ENCODE results near the gene OR2T4. TPM values are rescaled to one million over a fixed set of nuclear protein-coding genes. Genes with fewer than 3 reads are reported as not detected.

OR2T4 gene
- polyA plus RNA-seq, 1 donor (not counting 4 experiments of a cell fraction or from before 2014, with no cell fraction given): not detected

DNA sequence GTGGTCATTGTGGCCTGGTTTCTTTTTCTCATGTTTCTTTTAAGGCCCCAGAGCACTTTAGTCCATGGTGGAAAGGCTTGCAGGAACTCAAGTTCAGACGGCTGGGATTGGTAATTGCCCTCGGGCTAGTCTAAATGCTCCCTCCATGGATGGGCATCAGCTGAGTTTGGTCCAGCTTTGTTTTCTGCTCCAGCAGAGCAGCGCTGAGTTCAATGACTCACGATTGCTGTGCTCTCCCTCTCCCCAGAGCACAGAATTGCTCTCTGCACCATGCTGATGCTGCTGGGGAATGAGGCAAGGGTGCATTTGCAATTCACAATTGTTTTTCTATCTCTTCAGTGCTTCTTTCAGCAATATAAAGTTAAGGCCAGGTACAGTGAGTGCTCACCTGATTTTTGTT lies 12.3 kb downstream of the OR2T4 start:
- no peaks in the 10 kb centered on the region for H3K4me1 ChIP-seq (ENCODE audit: control insufficient read depth, extremely low read depth, insufficient read depth, low read length)
- no peaks in the 10 kb centered on the region for H4K20me1 ChIP-seq (ENCODE audit: control insufficient read depth, extremely low read depth, insufficient read depth, low read length)
- H3K27ac ChIP-seq (ENCODE audit: control insufficient read depth, insufficient read depth, low read length): no peak overlapping the region
- H3K4me3 ChIP-seq (ENCODE audit: control insufficient read depth in 2 of 3, extremely low read depth in 1 of 3, insufficient read depth in 2 of 3, low read depth in 1 of 3, low read length in 3 of 3): no peak overlapping the region
- no peaks in the 10 kb centered on the region for H3K36me3 ChIP-seq (ENCODE audit: control insufficient read depth in 2 of 2, extremely low read depth in 1 of 2, insufficient read depth in 2 of 2, low read length in 2 of 2)
- DNase-seq (ENCODE audit: low read depth, low spot score): no peak
- no peaks in the 10 kb centered on the region for H3K9me1 ChIP-seq (ENCODE audit: control insufficient read depth, extremely low read depth, insufficient read depth, low read length)
- FAIRE-seq: no peak
- H2AFZ ChIP-seq (ENCODE audit: control insufficient read depth, low read length): no peak overlapping the region
- no peak overlapping the region for H3K9ac ChIP-seq (ENCODE audit: control insufficient read depth, extremely low read depth, insufficient read depth, low read length)
- no peak for TF ChIP-seq EZH2 (IDR thresholded peaks at IDR 0.05; ENCODE audit: low read length)
- TF ChIP-seq, protein P1, sequence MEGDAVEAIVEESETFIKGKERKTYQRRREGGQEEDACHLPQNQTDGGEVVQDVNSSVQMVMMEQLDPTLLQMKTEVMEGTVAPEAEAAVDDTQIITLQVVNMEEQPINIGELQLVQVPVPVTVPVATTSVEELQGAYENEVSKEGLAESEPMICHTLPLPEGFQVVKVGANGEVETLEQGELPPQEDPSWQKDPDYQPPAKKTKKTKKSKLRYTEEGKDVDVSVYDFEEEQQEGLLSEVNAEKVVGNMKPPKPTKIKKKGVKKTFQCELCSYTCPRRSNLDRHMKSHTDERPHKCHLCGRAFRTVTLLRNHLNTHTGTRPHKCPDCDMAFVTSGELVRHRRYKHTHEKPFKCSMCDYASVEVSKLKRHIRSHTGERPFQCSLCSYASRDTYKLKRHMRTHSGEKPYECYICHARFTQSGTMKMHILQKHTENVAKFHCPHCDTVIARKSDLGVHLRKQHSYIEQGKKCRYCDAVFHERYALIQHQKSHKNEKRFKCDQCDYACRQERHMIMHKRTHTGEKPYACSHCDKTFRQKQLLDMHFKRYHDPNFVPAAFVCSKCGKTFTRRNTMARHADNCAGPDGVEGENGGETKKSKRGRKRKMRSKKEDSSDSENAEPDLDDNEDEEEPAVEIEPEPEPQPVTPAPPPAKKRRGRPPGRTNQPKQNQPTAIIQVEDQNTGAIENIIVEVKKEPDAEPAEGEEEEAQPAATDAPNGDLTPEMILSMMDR (optimal IDR thresholded peaks at IDR 0.05 in 1 of 3, IDR thresholded peaks at IDR 0.05 in 1 of 3, conservative IDR thresholded peaks at IDR 0.05 in 1 of 3; ENCODE audit: extremely low read depth in 1 of 3, insufficient read depth in 2 of 3, low read length in 3 of 3): no peak
- H3K4me2 ChIP-seq (ENCODE audit: control insufficient read depth, extremely low read depth, insufficient read depth, low read depth, low read length): no peak overlapping the region
- H3K27me3 ChIP-seq (ENCODE audit: control insufficient read depth, extremely low read depth, insufficient read depth, low read length): no peaks in the 10 kb centered on the region
- H3K79me2 ChIP-seq (ENCODE audit: control insufficient read depth, insufficient read depth, low read length): no peaks in the 10 kb centered on the region
- H3K9me3 ChIP-seq (ENCODE audit: control insufficient read depth, low read depth, low read length): no peaks in the 10 kb centered on the region
- dilution Hi-C loops (cut with MboI; ENCODE audit: extremely low pct_ligation_motif_present, low sequenced_read_pairs): no loop called here

DNA sequence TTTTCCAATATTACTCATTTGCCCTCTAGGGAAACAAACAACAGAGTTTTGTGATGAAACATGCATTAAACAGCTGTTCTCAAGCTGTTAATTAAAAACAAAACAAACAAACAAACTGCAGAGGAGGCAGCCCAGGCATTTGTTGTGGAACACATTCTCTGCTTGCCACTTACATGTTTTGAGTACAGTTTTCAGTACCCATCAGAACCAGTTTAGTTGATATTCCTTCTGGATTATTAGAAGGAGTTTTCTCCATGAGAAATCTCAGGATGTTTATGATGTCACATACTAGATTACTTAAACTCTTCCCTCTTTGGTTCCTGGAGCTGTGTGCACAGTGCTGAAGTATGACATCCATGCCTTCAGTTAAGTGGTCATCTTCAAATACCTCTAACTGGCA lies 14.0 kb downstream of the OR2T4 start, which contains the start of gene OR2T6:
OR2T6 (plus strand) TSS at position 301 of the 400 bp plus-strand sequence. CDS start 11,863 bp downstream, outside the sequence.
- Histone ChIP-seq H3K9me3 (ENCODE audit: control insufficient read depth, low read depth, low read length) (no peaks in the 10 kb centered on the region), H3K9me1 (ENCODE audit: control insufficient read depth, extremely low read depth, insufficient read depth, low read length) (no peaks in the 10 kb centered on the region), H3K9ac (ENCODE audit: control insufficient read depth, extremely low read depth, insufficient read depth, low read length) (no peak within 1 kb of the TSS), H3K4me1 (ENCODE audit: control insufficient read depth, extremely low read depth, insufficient read depth, low read length) (no peaks in the 10 kb centered on the region), H3K4me3 (ENCODE audit: control insufficient read depth in 2 of 3, extremely low read depth in 1 of 3, insufficient read depth in 2 of 3, low read depth in 1 of 3, low read length in 3 of 3) (no peak within 1 kb of the TSS), H2AFZ (ENCODE audit: control insufficient read depth, low read length) (no peak within 1 kb of the TSS), H3K27me3 (ENCODE audit: control insufficient read depth, extremely low read depth, insufficient read depth, low read length) (no peaks in the 10 kb centered on the region), H3K36me3 (ENCODE audit: control insufficient read depth in 2 of 2, extremely low read depth in 1 of 2, insufficient read depth in 2 of 2, low read length in 2 of 2) (no peaks in the 10 kb centered on the region), H3K4me2 (ENCODE audit: control insufficient read depth, extremely low read depth, insufficient read depth, low read depth, low read length) (no peak within 1 kb of the TSS), H3K79me2 (ENCODE audit: control insufficient read depth, insufficient read depth, low read length) (no peaks in the 10 kb centered on the region), H3K27ac (ENCODE audit: control insufficient read depth, insufficient read depth, low read length) (no peak within 1 kb of the TSS), H4K20me1 (ENCODE audit: control insufficient read depth, extremely low read depth, insufficient read depth, low read length) (no peaks in the 10 kb centered on the region)
- DNase-seq (ENCODE audit: low read depth, low spot score): no peak
- TF ChIP-seq, protein P1 (optimal IDR thresholded peaks at IDR 0.05 in 1 of 3, IDR thresholded peaks at IDR 0.05 in 1 of 3, conservative IDR thresholded peaks at IDR 0.05 in 1 of 3; ENCODE audit: extremely low read depth in 1 of 3, insufficient read depth in 2 of 3, low read length in 3 of 3): no peak
- no peak for TF ChIP-seq EZH2 (IDR thresholded peaks at IDR 0.05; ENCODE audit: low read length)
- dilution Hi-C loops (cut with MboI; ENCODE audit: extremely low pct_ligation_motif_present, low sequenced_read_pairs): no loop called here
- FAIRE-seq: no peak
